ENCODE data around the gene ZNF821. TPM values are rescaled to one million over a fixed set of nuclear protein-coding genes. Genes with fewer than 3 reads are reported as not detected.

Gene ZNF821
- total RNA-seq, 1 donor from 2014 or later = 10.3 TPM

DNA sequence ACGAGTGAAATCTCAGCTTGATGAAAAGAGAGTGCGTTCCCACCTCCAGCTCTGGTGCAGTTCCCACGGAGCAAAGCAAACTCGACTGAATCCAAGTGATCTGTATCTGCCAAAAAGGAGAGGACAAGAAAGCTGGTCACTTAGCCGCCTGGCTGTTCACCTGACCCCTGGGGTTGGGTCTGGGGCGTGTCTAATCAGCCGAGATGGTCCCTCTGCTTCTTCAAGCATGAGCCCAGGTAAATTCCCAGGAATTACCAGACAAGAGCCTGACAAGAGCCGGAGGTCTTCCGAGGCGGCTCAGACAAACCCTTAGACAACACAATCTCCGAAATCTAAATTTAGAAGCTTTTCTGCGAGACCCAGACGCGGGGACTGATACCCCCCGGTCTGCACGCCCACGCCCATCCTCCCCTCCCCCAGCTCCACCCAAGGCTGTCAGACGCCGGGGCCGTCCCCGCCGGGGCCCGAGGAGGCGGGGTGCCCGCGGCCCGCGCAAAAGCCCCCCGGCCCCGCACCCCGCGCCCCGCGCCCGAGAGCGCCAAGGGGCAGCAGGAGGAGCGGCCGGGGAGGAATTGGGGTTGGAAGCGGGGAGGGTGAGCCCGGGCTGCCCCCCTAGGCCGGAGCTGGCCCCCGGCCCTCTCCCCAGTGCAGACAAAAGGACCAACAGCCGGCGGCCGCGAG is 674 bp downstream of the ZNF821 start:
- Histone ChIP-seq H3K27ac (peak overlapping the region; percentile 86), H4K20me1 (ENCODE audit: low read depth) (peaks cover 23% of the 10 kb centered on the region), H3K9ac (peak overlapping the region; percentile 94), H3F3A (ENCODE audit: low read depth) (peaks cover 25% of the 10 kb centered on the region), H3K79me2 (ENCODE audit: low read depth) (peaks cover 5% of the 10 kb centered on the region), H3K36me3 (peaks cover 3% of the 10 kb centered on the region), H3K4me3 (peak overlapping the region; percentile 98), H3K4me1 (peaks cover 8% of the 10 kb centered on the region), H3K4me2 (peak overlapping the region; percentile 75), H3K27me3 (peaks cover 6% of the 10 kb centered on the region), H3K9me3 (ENCODE audit: low read depth) (no peaks in the 10 kb centered on the region), H2AFZ (replicated peaks) (peak overlapping the region; percentile 99)
- Mint-ChIP-seq H3K9me3 (no peaks in the 10 kb centered on the region), H3K4me3 (peak overlapping the region; percentile 92), H3K27me3 (ENCODE audit: insufficient read depth, low read depth) (peaks cover 7% of the 10 kb centered on the region), H3K36me3 (peaks cover 15% of the 10 kb centered on the region), H3K27ac (peak overlapping the region; percentile 90), H3K4me1 (peaks cover 20% of the 10 kb centered on the region)
- no peak for DNase-seq (ENCODE audit: low spot score)
- TF ChIP-seq, protein P1, sequence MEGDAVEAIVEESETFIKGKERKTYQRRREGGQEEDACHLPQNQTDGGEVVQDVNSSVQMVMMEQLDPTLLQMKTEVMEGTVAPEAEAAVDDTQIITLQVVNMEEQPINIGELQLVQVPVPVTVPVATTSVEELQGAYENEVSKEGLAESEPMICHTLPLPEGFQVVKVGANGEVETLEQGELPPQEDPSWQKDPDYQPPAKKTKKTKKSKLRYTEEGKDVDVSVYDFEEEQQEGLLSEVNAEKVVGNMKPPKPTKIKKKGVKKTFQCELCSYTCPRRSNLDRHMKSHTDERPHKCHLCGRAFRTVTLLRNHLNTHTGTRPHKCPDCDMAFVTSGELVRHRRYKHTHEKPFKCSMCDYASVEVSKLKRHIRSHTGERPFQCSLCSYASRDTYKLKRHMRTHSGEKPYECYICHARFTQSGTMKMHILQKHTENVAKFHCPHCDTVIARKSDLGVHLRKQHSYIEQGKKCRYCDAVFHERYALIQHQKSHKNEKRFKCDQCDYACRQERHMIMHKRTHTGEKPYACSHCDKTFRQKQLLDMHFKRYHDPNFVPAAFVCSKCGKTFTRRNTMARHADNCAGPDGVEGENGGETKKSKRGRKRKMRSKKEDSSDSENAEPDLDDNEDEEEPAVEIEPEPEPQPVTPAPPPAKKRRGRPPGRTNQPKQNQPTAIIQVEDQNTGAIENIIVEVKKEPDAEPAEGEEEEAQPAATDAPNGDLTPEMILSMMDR (IDR thresholded peaks at IDR 0.05) = peak; percentile 64
- TF ChIP-seq EZH2 (IDR thresholded peaks at IDR 0.05) = no peak
- no peak for TF ChIP-seq EZH2phosphoT487 (IDR thresholded peaks at IDR 0.05)

DNA sequence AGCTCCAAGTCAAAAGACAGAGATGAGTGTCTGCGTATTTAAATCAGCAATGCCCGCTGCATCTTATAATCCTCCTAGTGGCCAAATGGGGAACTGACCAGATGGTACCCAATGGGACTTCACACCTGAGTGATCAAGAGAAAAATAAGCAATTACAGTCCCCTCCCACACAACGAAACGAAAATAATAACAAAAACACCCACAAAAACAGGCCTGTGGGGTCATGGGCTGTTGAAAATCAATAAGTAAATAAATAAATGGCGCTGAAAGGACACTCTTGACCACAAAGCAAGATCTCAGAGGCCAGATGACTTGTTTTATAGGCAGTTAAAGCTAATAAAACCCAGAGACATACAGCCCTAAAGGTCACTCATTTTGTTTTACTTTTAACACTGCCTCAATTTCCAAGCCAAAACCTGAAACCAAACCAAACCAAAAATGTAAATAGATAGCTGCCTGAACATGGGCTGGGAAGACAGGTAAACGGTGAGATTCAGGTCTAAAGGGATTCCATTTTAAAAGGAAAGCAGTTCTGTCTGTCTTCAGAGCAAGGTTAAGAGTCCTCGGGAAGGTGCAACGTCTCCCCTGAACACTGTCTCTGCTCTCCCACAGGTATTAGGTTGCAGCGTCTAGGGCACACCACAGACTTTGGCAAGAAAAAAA is 1.3 kb downstream of the ZNF821 start:
- peaks cover 6% of the 10 kb centered on the region for H3K27me3 ChIP-seq
- no peak overlapping the region for H3K27ac ChIP-seq
- peak overlapping the region; percentile 90 for H3K27ac Mint-ChIP-seq
- H3K4me1 Mint-ChIP-seq = peaks cover 20% of the 10 kb centered on the region
- H3K9me3 Mint-ChIP-seq = no peaks in the 10 kb centered on the region
- peaks cover 15% of the 10 kb centered on the region for H3K36me3 Mint-ChIP-seq
- H4K20me1 ChIP-seq (ENCODE audit: low read depth) = peaks cover 23% of the 10 kb centered on the region
- H3K4me2 ChIP-seq = peak overlapping the region; percentile 75
- H3F3A ChIP-seq (ENCODE audit: low read depth) = peaks cover 25% of the 10 kb centered on the region
- peaks cover 8% of the 10 kb centered on the region for H3K4me1 ChIP-seq
- TF ChIP-seq EZH2phosphoT487 (IDR thresholded peaks at IDR 0.05) (no peak), EZH2 (IDR thresholded peaks at IDR 0.05) (peak; percentile 32)
- TF ChIP-seq, protein P1 (IDR thresholded peaks at IDR 0.05) = peak; percentile 87
- peaks cover 5% of the 10 kb centered on the region for H3K79me2 ChIP-seq (ENCODE audit: low read depth)
- H2AFZ ChIP-seq (replicated peaks) = no peak overlapping the region
- H3K4me3 Mint-ChIP-seq = peak overlapping the region; percentile 92
- DNase-seq (ENCODE audit: low spot score) = peak; percentile 86
- peak overlapping the region; percentile 98 for H3K4me3 ChIP-seq
- peaks cover 3% of the 10 kb centered on the region for H3K36me3 ChIP-seq
- H3K9me3 ChIP-seq (ENCODE audit: low read depth) = no peaks in the 10 kb centered on the region
- H3K9ac ChIP-seq = no peak overlapping the region
- peaks cover 7% of the 10 kb centered on the region for H3K27me3 Mint-ChIP-seq (ENCODE audit: insufficient read depth, low read depth)

DNA sequence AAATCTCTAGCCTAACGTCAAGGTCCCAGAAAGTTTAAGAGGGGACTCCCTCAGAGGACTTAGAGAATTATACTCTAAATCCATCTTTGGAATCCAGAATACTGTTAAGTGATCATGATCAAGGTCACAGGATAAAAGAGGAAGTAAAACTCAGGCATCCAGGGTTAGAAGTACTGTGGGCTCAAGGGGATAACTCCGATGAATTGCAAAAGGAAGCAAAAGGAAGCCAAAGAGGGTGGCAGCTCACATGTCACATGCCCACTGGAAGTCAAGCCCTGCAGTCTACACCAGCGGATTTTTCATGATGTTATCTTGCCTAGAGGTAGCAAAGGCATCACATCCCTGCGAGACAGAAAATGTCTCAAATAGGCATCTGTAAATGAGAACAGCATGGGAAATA is 3.8 kb downstream of the ZNF821 start:
- H3K27ac Mint-ChIP-seq = no peak overlapping the region

More for the DNA sequence above, 3.8 kb downstream of the ZNF821 start:
- Mint-ChIP-seq H3K4me1 (peaks cover 20% of the 10 kb centered on the region), H3K36me3 (peaks cover 26% of the 10 kb centered on the region), H3K27me3 (ENCODE audit: insufficient read depth, low read depth) (peaks cover 7% of the 10 kb centered on the region), H3K9me3 (no peaks in the 10 kb centered on the region), H3K4me3 (no peak overlapping the region)
- Histone ChIP-seq H3K36me3 (peaks cover 3% of the 10 kb centered on the region), H3K4me3 (no peak overlapping the region), H3K9me3 (ENCODE audit: low read depth) (no peaks in the 10 kb centered on the region), H2AFZ (replicated peaks) (no peak overlapping the region), H3K4me1 (peaks cover 8% of the 10 kb centered on the region), H3K27me3 (peaks cover 4% of the 10 kb centered on the region), H4K20me1 (ENCODE audit: low read depth) (peaks cover 23% of the 10 kb centered on the region), H3K79me2 (ENCODE audit: low read depth) (peaks cover 5% of the 10 kb centered on the region), H3K27ac (no peak overlapping the region), H3K4me2 (no peak overlapping the region), H3F3A (ENCODE audit: low read depth) (peaks cover 22% of the 10 kb centered on the region), H3K9ac (no peak overlapping the region)
- TF ChIP-seq, protein P1 (IDR thresholded peaks at IDR 0.05) = no peak
- no peak for TF ChIP-seq EZH2phosphoT487 (IDR thresholded peaks at IDR 0.05)
- TF ChIP-seq EZH2 (IDR thresholded peaks at IDR 0.05) = no peak
- no peak for DNase-seq (ENCODE audit: low spot score)
